B cell (primary cell): ENCODE measurements around the gene LTBP2. TPM values are rescaled to one million over a fixed set of nuclear protein-coding genes. Genes with fewer than 3 reads are reported as not detected.

Experiments
- ATAC-seq: fragments of 200-7000 bp; cut with Tn5 transposase; one replicate; pipeline ENCODE4 v1.10.0; 2021; ENCODE audit warnings: low read depth, mild to moderate bottlenecking, moderate number of reproducible peaks, moderate library complexity
- CTCF ChIA-PET: fragments of 350-600 bp; sonication (Branson Sonifier 250); formaldehyde crosslinking; loops from one replicate; lab custom pipeline; 2021; ENCODE audit warnings: antibody characterized with exemption, inconsistent platforms; lab: Charles Lee
- POLR2A ChIA-PET: fragments of 350-600 bp; sonication (Branson Sonifier 250); formaldehyde crosslinking; loops from one replicate; lab custom pipeline; 2021; ENCODE audit warnings: antibody characterized with exemption; lab: Charles Lee
- DNase-seq: peaks from one replicate; pipeline ENCODE4 v3.0.0; 2013
- H2AFZ ChIP-seq: 2 replicates; pipeline ENCODE4 v1.6.1; 2012; ENCODE audit warnings: mild to moderate bottlenecking, low read depth, low read length; ENCODE audit not compliant: insufficient read depth, poor library complexity, severe bottlenecking
- H3K27ac ChIP-seq, 2 donors: 1 replicate in 1 of 2; 2 replicates in 1 of 2; pipeline ENCODE4 v1.5.1; 2012 to 2013; ENCODE audit warnings: low read length in 2 of 2, mild to moderate bottlenecking in 2 of 2, moderate library complexity in 1 of 2
- H3K27me3 ChIP-seq, 4 experiments: fragments of 200-600 bp in 1 of 4; sonication (generic) in 1 of 4; replicated peaks in 1 of 4; 1 replicate in 2 of 4; 2 replicates in 2 of 4; pipeline versions ENCODE4 v1.6.1 to v1.7.0; 2013 to 2016; ENCODE audit warnings: low read length in 3 of 4, mild to moderate bottlenecking in 2 of 4, mixed read lengths in 1 of 4, moderate library complexity in 1 of 4; ENCODE audit not compliant: insufficient read depth in 4 of 4, control insufficient read depth in 3 of 4; ENCODE audit errors: control extremely low read depth in 1 of 4
- H3K36me3 ChIP-seq, 2 experiments: replicated peaks in 1 of 2; 1 replicate in 1 of 2; 2 replicates in 1 of 2; pipeline versions ENCODE4 v1.6.1 to v1.7.1; 2013; ENCODE audit warnings: low read length in 1 of 2; ENCODE audit not compliant: insufficient read depth in 2 of 2, control insufficient read depth in 1 of 2; ENCODE audit errors: control extremely low read depth in 1 of 2, extremely low read depth in 1 of 2
- H3K4me1 ChIP-seq, 2 donors: fragments of 200-600 bp in 1 of 2; sonication (generic) in 1 of 2; 1 replicate in 1 of 2; 2 replicates in 1 of 2; pipeline versions ENCODE4 v1.5.1 to v1.6.1; 2013 to 2017; ENCODE audit warnings: low read length in 2 of 2; ENCODE audit not compliant: control insufficient read depth in 2 of 2, insufficient read depth in 2 of 2
- H3K4me2 ChIP-seq: replicated peaks from 2 replicates; pipeline ENCODE3; 2012; ENCODE audit warnings: mild to moderate bottlenecking, low read depth, low read length; ENCODE audit not compliant: poor library complexity, severe bottlenecking
- H3K4me3 ChIP-seq, 5 experiments: fragments of 200-600 bp in 1 of 5; sonication (generic) in 1 of 5; 1 replicate in 3 of 5; 2 replicates in 2 of 5; pipeline versions ENCODE4 v1.5.1 to v1.7.0; 2011 to 2016; ENCODE audit warnings: low read length in 4 of 5, mild to moderate bottlenecking in 4 of 5, low read depth in 2 of 5, control low read depth in 1 of 5, moderate library complexity in 1 of 5; ENCODE audit not compliant: insufficient read depth in 1 of 5; ENCODE audit errors: control extremely low read depth in 1 of 5, extremely low read depth in 1 of 5
- H3K79me2 ChIP-seq: fragments of 200-600 bp; sonication (generic); one replicate; pipeline ENCODE4 v1.6.0; 2016; ENCODE audit warnings: low read length; ENCODE audit not compliant: control insufficient read depth, insufficient read depth
- H3K9ac ChIP-seq: fragments of 200-600 bp; sonication (generic); 2 replicates; pipeline ENCODE4 v1.6.1; 2017; ENCODE audit warnings: mild to moderate bottlenecking, low read length, moderate library complexity
- H3K9me3 ChIP-seq, 3 donors: one replicate each; pipeline versions ENCODE4 v1.6.1 to v1.7.1; 2013; ENCODE audit warnings: low read length in 2 of 3; ENCODE audit not compliant: control insufficient read depth in 2 of 3, insufficient read depth in 1 of 3; ENCODE audit errors: control extremely low read depth in 1 of 3
- H4K20me1 ChIP-seq: 2 replicates; pipeline ENCODE4 v1.6.0; 2012; ENCODE audit warnings: mild to moderate bottlenecking, low read length; ENCODE audit not compliant: insufficient read depth, control insufficient read depth, poor library complexity, severe bottlenecking
- H3K27ac Mint-ChIP-seq: one replicate; pipeline ENCODE4 v1.8.0; 2021; ENCODE audit warnings: mixed read lengths
- H3K27me3 Mint-ChIP-seq: one replicate; pipeline ENCODE4 v1.8.0; 2021; ENCODE audit warnings: mixed read lengths
- H3K4me1 Mint-ChIP-seq: one replicate; pipeline ENCODE4 v1.8.0; 2021; ENCODE audit warnings: mixed read lengths
- H3K4me3 Mint-ChIP-seq: one replicate; pipeline ENCODE4 v1.8.0; 2021; ENCODE audit warnings: mixed read lengths
- H3K9me3 Mint-ChIP-seq: one replicate; pipeline ENCODE4 v1.8.0; 2022; ENCODE audit warnings: mixed read lengths; ENCODE audit not compliant: insufficient read depth
- EZH2 ChIP-seq: IDR thresholded peaks from 2 replicates; pipeline ENCODE4 v1.6.1; 2012; ENCODE audit warnings: borderline replicate concordance, low read depth, mild to moderate bottlenecking, moderate library complexity, low read length; ENCODE audit not compliant: insufficient read depth, poor library complexity, severe bottlenecking
- WGBS: methylation state at CpG from one replicate; pipeline ENCODE4 v1.1.5; 2013; ENCODE audit warnings: missing lambda C conversion rate; ENCODE audit not compliant: insufficient coverage; 5-methylcytosine and 5-hydroxymethylcytosine counted together
- intact Hi-C: fragments of 100-400 bp; cut with micrococcal nuclease; formaldehyde crosslinking; loops from one replicate; pipeline ENCODE4 v1.10.0; 2022
- polyA plus RNA-seq: library from polyadenylated mRNA; depleted of rRNA; stranded (reverse); fragments of >200 nt; gene quantifications from 2 replicates; pipeline ENCODE4 v1.2.3, GENCODE V29; 2012
- total RNA-seq, 2 donors: library from RNA; stranded (reverse); fragments of 120-200 nt in 1 of 2; gene quantifications; 1 replicate in 1 of 2; 2 replicates in 1 of 2; pipeline versions ENCODE4 v1.2.3 to v1.2.4, GENCODE V29; 2013 to 2022
- TF ChIP-seq, protein P1 (sequence below): fragments of 200-600 bp; IDR thresholded peaks from one replicate; pipeline ENCODE4 v1.8.0; 2022; ENCODE audit warnings: antibody characterized with exemption, mild to moderate bottlenecking

The LTBP2 gene
- total and polyA plus RNA-seq, 2 donors (not counting 1 experiment from before 2014, with no cell fraction given): 0.12 to 0.22 TPM

DNA sequence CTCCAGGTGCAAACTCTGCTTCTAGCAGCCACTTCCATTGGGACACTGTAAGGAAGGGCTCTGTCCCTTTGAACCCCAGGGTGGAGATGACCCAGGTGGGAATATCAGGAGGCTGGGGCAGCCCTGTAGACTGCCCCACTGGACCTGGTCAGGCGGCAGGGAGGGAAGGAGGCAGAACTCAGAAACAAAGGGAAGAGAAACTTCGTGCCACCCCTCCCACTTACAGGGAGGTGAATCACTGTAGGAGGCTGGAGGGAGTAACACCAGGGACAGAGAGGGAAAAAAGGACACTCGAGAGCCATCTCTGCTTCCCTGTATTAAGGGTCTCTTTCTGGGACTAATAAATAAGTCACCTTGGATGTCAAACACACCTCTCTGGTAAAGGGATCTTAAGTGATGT lies 81.0 kb downstream of the LTBP2 start:
- no peaks in the 10 kb centered on the region for H3K9me3 Mint-ChIP-seq
- H3K27ac ChIP-seq: no peak overlapping the region
- no peak for TF ChIP-seq EZH2
- TF ChIP-seq, protein P1, sequence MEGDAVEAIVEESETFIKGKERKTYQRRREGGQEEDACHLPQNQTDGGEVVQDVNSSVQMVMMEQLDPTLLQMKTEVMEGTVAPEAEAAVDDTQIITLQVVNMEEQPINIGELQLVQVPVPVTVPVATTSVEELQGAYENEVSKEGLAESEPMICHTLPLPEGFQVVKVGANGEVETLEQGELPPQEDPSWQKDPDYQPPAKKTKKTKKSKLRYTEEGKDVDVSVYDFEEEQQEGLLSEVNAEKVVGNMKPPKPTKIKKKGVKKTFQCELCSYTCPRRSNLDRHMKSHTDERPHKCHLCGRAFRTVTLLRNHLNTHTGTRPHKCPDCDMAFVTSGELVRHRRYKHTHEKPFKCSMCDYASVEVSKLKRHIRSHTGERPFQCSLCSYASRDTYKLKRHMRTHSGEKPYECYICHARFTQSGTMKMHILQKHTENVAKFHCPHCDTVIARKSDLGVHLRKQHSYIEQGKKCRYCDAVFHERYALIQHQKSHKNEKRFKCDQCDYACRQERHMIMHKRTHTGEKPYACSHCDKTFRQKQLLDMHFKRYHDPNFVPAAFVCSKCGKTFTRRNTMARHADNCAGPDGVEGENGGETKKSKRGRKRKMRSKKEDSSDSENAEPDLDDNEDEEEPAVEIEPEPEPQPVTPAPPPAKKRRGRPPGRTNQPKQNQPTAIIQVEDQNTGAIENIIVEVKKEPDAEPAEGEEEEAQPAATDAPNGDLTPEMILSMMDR: no peak
- H3K27ac Mint-ChIP-seq: no peak overlapping the region
- H3K4me2 ChIP-seq: no peak overlapping the region
- intact Hi-C loops: no loop called here
- H4K20me1 ChIP-seq: no peaks in the 10 kb centered on the region
- no peaks in the 10 kb centered on the region for H3K4me1 ChIP-seq
- ATAC-seq (no peak), DNase-seq (no peak)
- no peak overlapping the region for H3K4me3 ChIP-seq
- H3K36me3 ChIP-seq: no peaks in the 10 kb centered on the region
- H3K79me2 ChIP-seq: no peaks in the 10 kb centered on the region
- no peak overlapping the region for H3K4me3 Mint-ChIP-seq
- no CpG with 5 or more reads among the region's 3 CpGs for WGBS
- no peak overlapping the region for H2AFZ ChIP-seq
- ChIA-PET POLR2A (no interaction called here), CTCF (no interaction called here)
- H3K27me3 Mint-ChIP-seq: peaks cover 4% of the 10 kb centered on the region
- peaks cover 4% of the 10 kb centered on the region for H3K4me1 Mint-ChIP-seq
- no peak overlapping the region for H3K9ac ChIP-seq
- no peaks in the 10 kb centered on the region for H3K9me3 ChIP-seq
- H3K27me3 ChIP-seq: no peaks in the 10 kb centered on the region

DNA sequence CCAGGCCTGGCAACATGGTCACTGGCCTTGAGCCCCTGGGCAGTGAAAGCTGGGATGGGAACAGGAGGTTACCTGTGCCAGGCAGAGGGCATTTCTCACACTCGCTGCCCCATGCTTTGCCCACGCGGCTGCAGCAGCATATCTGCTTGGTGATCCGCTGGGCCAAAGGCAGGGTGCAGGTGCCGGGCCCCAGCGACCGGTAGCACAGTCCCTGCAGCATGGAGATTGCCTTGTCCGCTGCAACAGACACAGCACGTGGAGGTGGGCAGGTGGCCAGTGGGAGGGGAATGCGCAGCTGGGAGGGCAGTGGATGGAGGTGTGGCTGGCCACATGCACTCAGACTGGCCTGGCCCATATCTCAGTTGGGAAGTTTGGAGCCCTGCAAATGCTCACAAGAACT lies 83.2 kb downstream of the LTBP2 start:
- Histone ChIP-seq H2AFZ (no peak overlapping the region), H3K36me3 (no peaks in the 10 kb centered on the region), H3K27me3 (no peaks in the 10 kb centered on the region), H4K20me1 (no peaks in the 10 kb centered on the region), H3K79me2 (no peaks in the 10 kb centered on the region), H3K9me3 (no peaks in the 10 kb centered on the region), H3K27ac (no peak overlapping the region), H3K9ac (no peak overlapping the region), H3K4me2 (no peak overlapping the region), H3K4me3 (no peak overlapping the region), H3K4me1 (peaks cover 7 to 10% of the 10 kb centered on the region in 2 donors)
- H3K9me3 Mint-ChIP-seq: no peaks in the 10 kb centered on the region
- H3K27ac Mint-ChIP-seq: no peak overlapping the region
- ChIA-PET POLR2A (no interaction called here), CTCF (no interaction called here)
- ATAC-seq (no peak), DNase-seq (no peak)
- H3K4me1 Mint-ChIP-seq: peaks cover 15% of the 10 kb centered on the region
- H3K4me3 Mint-ChIP-seq: no peak overlapping the region
- intact Hi-C loops: no loop called here
- peaks cover 7% of the 10 kb centered on the region for H3K27me3 Mint-ChIP-seq
- 100% methylated on average over 10 of the region's 10 CpGs for WGBS
- no peak for TF ChIP-seq EZH2
- TF ChIP-seq, protein P1: no peak
